H1 (cell line): ENCODE data around the gene TPD52L2. TPM values are rescaled to one million over a fixed set of nuclear protein-coding genes. Genes with fewer than 3 reads are reported as not detected.

Experiments
- CTCF ChIA-PET: fragments of 300-600 bp; sonication (Branson Sonifier 250); formaldehyde crosslinking; loops from one replicate; lab custom pipeline; 2021; ENCODE audit not compliant: partially characterized antibody; lab: Charles Lee
- POLR2A ChIA-PET: fragments of 300-600 bp; sonication (Branson Sonifier 250); formaldehyde crosslinking; loops from one replicate; lab custom pipeline; 2021; ENCODE audit warnings: inconsistent platforms; ENCODE audit not compliant: partially characterized antibody; lab: Charles Lee
- DNase-seq, 2 experiments: peaks; one replicate each; pipeline versions ENCODE4 v3.0.0 to v3.0.0-alpha.2; 2010 to 2022; ENCODE audit warnings: low spot score in 2 of 2, low read depth in 1 of 2, mixed read lengths in 1 of 2
- FAIRE-seq: peaks from 2 replicates; lab custom pipeline; 2011; peaks lifted over from hg19 to GRCh38; lab: Jason Lieb, UNC
- H2AFZ ChIP-seq: 2 replicates; pipeline ENCODE4 v1.8.1; 2012; ENCODE audit warnings: low read length, inconsistent platforms
- H2AK5ac ChIP-seq: 2 replicates; pipeline ENCODE4 v1.6.1; 2013; ENCODE audit warnings: low read depth, low read length
- H2BK120ac ChIP-seq: replicated peaks from 2 replicates; pipeline ENCODE3; 2013; ENCODE audit warnings: low read depth, low read length, inconsistent platforms
- H2BK12ac ChIP-seq: 2 replicates; pipeline ENCODE4 v1.6.1; 2013; ENCODE audit warnings: low read depth, low read length
- H2BK15ac ChIP-seq: 2 replicates; pipeline ENCODE4 v1.6.1; 2013; ENCODE audit warnings: low read length
- H2BK20ac ChIP-seq: 2 replicates; pipeline ENCODE4 v1.6.1; 2013; ENCODE audit warnings: low read length
- H2BK5ac ChIP-seq: 2 replicates; pipeline ENCODE4 v1.6.1; 2013; ENCODE audit warnings: low read depth, low read length
- H3K14ac ChIP-seq: 2 replicates; pipeline ENCODE4 v1.6.1; 2013; ENCODE audit warnings: inconsistent platforms; ENCODE audit not compliant: insufficient read length
- H3K18ac ChIP-seq: 2 replicates; pipeline ENCODE4 v1.6.1; 2013; ENCODE audit warnings: low read length; ENCODE audit errors: extremely low read depth
- H3K23ac ChIP-seq: 2 replicates; pipeline ENCODE4 v1.6.1; 2013; ENCODE audit warnings: inconsistent platforms; ENCODE audit not compliant: insufficient read length
- H3K23me2 ChIP-seq: 2 replicates; pipeline ENCODE4 v1.6.1; 2013; ENCODE audit warnings: low read depth, low read length
- H3K27ac ChIP-seq: 2 replicates; pipeline ENCODE4 v1.6.1; 2011; ENCODE audit warnings: low read depth, low read length, inconsistent platforms
- H3K27me3 ChIP-seq, 4 experiments: replicated peaks in 1 of 4; 1 replicate in 1 of 4; 2 replicates in 3 of 4; pipeline versions ENCODE4 v1.6.1 to v1.8.1; 2011 to 2013; ENCODE audit warnings: low read length in 3 of 4, mild to moderate bottlenecking in 3 of 4, inconsistent platforms in 2 of 4, mixed read lengths in 2 of 4, moderate library complexity in 1 of 4; ENCODE audit not compliant: control insufficient read depth in 3 of 4, insufficient read depth in 3 of 4; ENCODE audit errors: extremely low read depth in 1 of 4
- H3K36me3 ChIP-seq, 4 experiments: 2 replicates each; pipeline versions ENCODE4 v1.6.1 to v1.8.1; 2011 to 2013; ENCODE audit warnings: mild to moderate bottlenecking in 4 of 4, low read length in 3 of 4, moderate library complexity in 2 of 4, control low read depth in 1 of 4, inconsistent platforms in 1 of 4; ENCODE audit not compliant: insufficient read depth in 4 of 4, control insufficient read depth in 2 of 4
- H3K4ac ChIP-seq: replicated peaks from 2 replicates; pipeline ENCODE3; 2013; ENCODE audit warnings: low read length, low read depth, mixed read lengths, inconsistent platforms; ENCODE audit not compliant: insufficient read length
- H3K4me1 ChIP-seq, 4 experiments: replicated peaks in 1 of 4; 1 replicate in 1 of 4; 2 replicates in 3 of 4; pipeline versions ENCODE4 v1.6.1 to v1.8.1; 2011 to 2013; ENCODE audit warnings: low read length in 3 of 4, inconsistent platforms in 2 of 4, mixed read lengths in 1 of 4; ENCODE audit not compliant: insufficient read depth in 4 of 4, control insufficient read depth in 3 of 4
- H3K4me2 ChIP-seq, 2 experiments: 2 replicates each; pipeline versions ENCODE4 v1.6.1 to v1.8.1; 2011 to 2013; ENCODE audit warnings: low read depth in 2 of 2, low read length in 2 of 2, control low read depth in 1 of 2, inconsistent platforms in 1 of 2, mild to moderate bottlenecking in 1 of 2; ENCODE audit not compliant: insufficient read depth in 1 of 2
- H3K4me3 ChIP-seq, 4 experiments: fragments of 200-600, 300-600 bp in 1 of 4; sonication (generic), shearing (Covaris generic), sonication (Bioruptor Twin) in 1 of 4; 2 replicates each; pipeline versions ENCODE4 v1.5.1 to v1.8.1; 2011 to 2016; ENCODE audit warnings: low read length in 4 of 4, low read depth in 3 of 4, control low read depth in 2 of 4, inconsistent platforms in 2 of 4, mild to moderate bottlenecking in 2 of 4, mixed read lengths in 1 of 4, moderate library complexity in 1 of 4; ENCODE audit not compliant: insufficient read depth in 2 of 4; ENCODE audit errors: extremely low read depth in 1 of 4
- H3K56ac ChIP-seq: replicated peaks from 2 replicates; pipeline ENCODE3; 2013; ENCODE audit warnings: low read depth, mild to moderate bottlenecking, mixed read lengths, low read length, inconsistent platforms; ENCODE audit not compliant: insufficient read length
- H3K79me1 ChIP-seq: 2 replicates; pipeline ENCODE4 v1.6.1; 2013; ENCODE audit warnings: low read depth, low read length, control low read depth
- H3K79me2 ChIP-seq, 2 experiments: 2 replicates each; pipeline versions ENCODE4 v1.6.1 to v1.8.1; 2012 to 2013; ENCODE audit warnings: low read length in 2 of 2, mild to moderate bottlenecking in 2 of 2, inconsistent platforms in 1 of 2; ENCODE audit not compliant: insufficient read depth in 2 of 2, control insufficient read depth in 1 of 2
- H3K9ac ChIP-seq, 4 experiments: replicated peaks in 1 of 4; 1 replicate in 1 of 4; 2 replicates in 3 of 4; pipeline versions ENCODE4 v1.6.1 to v1.8.1; 2011 to 2013; ENCODE audit warnings: low read depth in 3 of 4, low read length in 3 of 4, control low read depth in 2 of 4, mild to moderate bottlenecking in 2 of 4, moderate library complexity in 2 of 4, inconsistent platforms in 1 of 4; ENCODE audit errors: extremely low read depth in 1 of 4
- H3K9me3 ChIP-seq, 2 experiments: 2 replicates each; pipeline versions ENCODE4 v1.6.1 to v1.8.1; 2012 to 2013; ENCODE audit warnings: mild to moderate bottlenecking in 2 of 2, moderate library complexity in 2 of 2, control low read depth in 1 of 2, inconsistent platforms in 1 of 2, low read depth in 1 of 2, low read length in 1 of 2, mixed read lengths in 1 of 2; ENCODE audit not compliant: insufficient read depth in 2 of 2
- H4K20me1 ChIP-seq, 2 experiments: replicated peaks in 1 of 2; 2 replicates each; pipeline versions ENCODE3 to v1.8.1; 2011 to 2013; ENCODE audit warnings: inconsistent platforms in 2 of 2, low read length in 2 of 2, mild to moderate bottlenecking in 1 of 2; ENCODE audit not compliant: insufficient read depth in 2 of 2, control insufficient read depth in 1 of 2
- H4K5ac ChIP-seq: 2 replicates; pipeline ENCODE4 v1.6.1; 2013; ENCODE audit warnings: low read length, low read depth, mixed read lengths, inconsistent platforms; ENCODE audit not compliant: insufficient read length
- H4K8ac ChIP-seq: 2 replicates; pipeline ENCODE4 v1.8.0; 2013; ENCODE audit warnings: mild to moderate bottlenecking, moderate library complexity, low read length, inconsistent platforms; ENCODE audit not compliant: insufficient read depth; ENCODE audit errors: extremely low read depth
- H4K91ac ChIP-seq: replicated peaks from 2 replicates; pipeline ENCODE3; 2013; ENCODE audit warnings: low read length, mixed read lengths, inconsistent platforms; ENCODE audit not compliant: insufficient read length
- BRCA1 ChIP-seq: IDR thresholded peaks from 2 replicates; pipeline ENCODE4 v1.6.1; 2012; ENCODE audit warnings: low read depth, low read length, improper control_type of control experiment
- CHD2 ChIP-seq: IDR thresholded peaks from 2 replicates; pipeline ENCODE4 v1.6.1; 2012; ENCODE audit warnings: low read length, improper control_type of control experiment
- CTCF ChIP-seq, 3 experiments: IDR thresholded peaks; 1 replicate in 2 of 3; 2 replicates in 1 of 3; pipeline versions ENCODE4 v1.5.1 to v1.6.1; 2011; ENCODE audit warnings: low read length in 3 of 3, mild to moderate bottlenecking in 3 of 3, inconsistent platforms in 2 of 3, low read depth in 1 of 3, moderate library complexity in 1 of 3; ENCODE audit not compliant: insufficient read depth in 1 of 3; ENCODE audit errors: control extremely low read depth in 1 of 3
- E2F6 ChIP-seq: IDR thresholded peaks from 2 replicates; pipeline ENCODE4 v1.6.1; 2012; ENCODE audit warnings: inconsistent platforms
- KDM1A ChIP-seq: fragments of 200-600, 300-600 bp; sonication (generic); IDR thresholded peaks from 2 replicates; pipeline ENCODE4 v1.7.1; 2016; ENCODE audit warnings: mild to moderate bottlenecking, low read length, borderline replicate concordance
- NANOG ChIP-seq: IDR thresholded peaks from 2 replicates; pipeline ENCODE4 v1.6.1; 2011; ENCODE audit warnings: low read length, low read depth, mild to moderate bottlenecking, inconsistent platforms; ENCODE audit not compliant: insufficient read depth, poor library complexity, severe bottlenecking
- NRF1 ChIP-seq: IDR thresholded peaks from 2 replicates; pipeline ENCODE4 v1.6.1; 2011; ENCODE audit warnings: mild to moderate bottlenecking, low read depth, low read length, improper control_type of control experiment
- SIRT6 ChIP-seq: IDR thresholded peaks from one replicate; pipeline ENCODE4 v1.7.1; 2012; ENCODE audit warnings: low read length, inconsistent platforms
- SP1 ChIP-seq: IDR thresholded peaks from 2 replicates; pipeline ENCODE4 v1.6.1; 2011; ENCODE audit warnings: low read depth, low read length
- TEAD4 ChIP-seq: IDR thresholded peaks from 2 replicates; pipeline ENCODE4 v1.6.1; 2012; ENCODE audit warnings: low read depth, low read length, inconsistent platforms, mixed read lengths
- ZNF274 ChIP-seq: IDR thresholded peaks from 2 replicates; pipeline ENCODE4 v1.7.0; 2012; ENCODE audit warnings: low read length, borderline replicate concordance; ENCODE audit errors: extremely low read depth
- WGBS, 2 experiments: shearing (Covaris generic) in 1 of 2; methylation state at CpG; one replicate each; pipeline versions ENCODE4 v1.1.6 to v1.1.7; 2013 to 2015; ENCODE audit warnings: low lambda C conversion rate in 2 of 2, mixed read lengths in 2 of 2, inconsistent platforms in 1 of 2, low coverage in 1 of 2, missing lambda C conversion rate in 1 of 2; ENCODE audit not compliant: insufficient replicate concordance in 2 of 2, insufficient coverage in 1 of 2, insufficient read length in 1 of 2; ENCODE audit errors: extremely low coverage in 1 of 2, missing lambda C conversion rate in 1 of 2; 5-methylcytosine and 5-hydroxymethylcytosine counted together
- polyA plus RNA-seq, 7 experiments: library from polyadenylated mRNA; depleted of rRNA in 3 of 7; stranded (reverse) in 5 of 7; unstranded in 2 of 7; fragments of >200 nt in 5 of 7; fragments of 200-250 nt in 2 of 7; gene quantifications; 1 replicate in 5 of 7; 2 replicates in 1 of 7; 4 replicates in 1 of 7; pipeline versions ENCODE4 v1.2.1 to v1.2.3, GENCODE V29; 2011 to 2013; ENCODE audit warnings: missing spikeins in 2 of 7, mixed read lengths in 2 of 7
- total RNA-seq: library from RNA; stranded (reverse); fragmentation: NEBNext Ultra II Directional; extraction: Animal tissue kit (Norgen Biotek cat#: 25700); gene quantifications from 2 replicates; pipeline ENCODE4 v1.2.1, GENCODE V29; 2021

The TPD52L2 gene
- total and polyA plus RNA-seq, 2 of the 8 experiments (the other 6 are each of a cell fraction or from before 2014, with no cell fraction given): 77.1 to 80.2 TPM

- Histone ChIP-seq H3K79me1 (no peaks in the 10 kb centered on the region), H3K18ac (no peak overlapping the region), H2BK5ac (no peak overlapping the region), H2AK5ac (no peak overlapping the region), H4K5ac (no peak overlapping the region), H4K91ac (peak overlapping the region; percentile 34), H2AFZ (no peak overlapping the region), H3K14ac (no peak overlapping the region), H2BK15ac (no peak overlapping the region), H3K9ac (no peak overlapping the region; a peak in 2 of 7 replicates), H3K9me3 (no peaks in the 10 kb centered on the region), H4K8ac (no peak overlapping the region), H3K27ac (no peak overlapping the region), H2BK120ac (no peak overlapping the region), H2BK12ac (0 out of 2 replicates have a peak overlapping the region, but pooled peaks have one; percentile 7), H3K23ac (no peak overlapping the region), H4K20me1 (peaks cover 0 to 3% of the 10 kb centered on the region in 2 experiments), H3K79me2 (no peaks in the 10 kb centered on the region), H3K56ac (no peak overlapping the region), H3K4me2 (no peak overlapping the region), H3K36me3 (no peaks in the 10 kb centered on the region), H2BK20ac (0 out of 2 replicates have a peak overlapping the region, but pooled peaks have one; percentile 61), H3K4ac (no peak overlapping the region), H3K4me3 (no peak overlapping the region), H3K27me3 (peaks cover 5 to 13% (median 8%) of the 10 kb centered on the region in 4 experiments; a peak in 6 of 7 replicates), H3K23me2 (no peaks in the 10 kb centered on the region; the same call in 1 of the 2 replicates), H3K4me1 (peaks cover 0 to 27% (median 14%) of the 10 kb centered on the region in 4 experiments; a peak in 6 of 7 replicates)
- DNase-seq (no peak), FAIRE-seq (no peak)
- 97% methylated on average over 7 of the region's 8 CpGs; no CpG with 5 or more reads in 1 of the 2 experiments for WGBS, 2 experiments
- ChIA-PET CTCF (interaction anchor here (0.9 to 3.1 kb wide), 6 partner anchors 10 to 51 kb away, joined by 3 to 10 read pairs (median 4); no protein-coding TSS in a partner anchor), POLR2A (interaction anchor here (0.9 to 2.8 kb wide), 4 partner anchors 10 to 208 kb away, joined by 3 to 18 read pairs (median 4); partner anchors contain the start of gene TPD52L2)
- TF ChIP-seq SIRT6 (no peak), SP1 (no peak), E2F6 (no peak), NANOG (no peak), NRF1 (no peak), CHD2 (no peak), TEAD4 (no peak), CTCF (IDR thresholded peaks at IDR 0.05; ENCODE audit: control extremely low read depth in 1 of 3, insufficient read depth in 1 of 3, low read depth in 1 of 3, low read length in 3 of 3) (no peak), BRCA1 (no peak), ZNF274 (no peak), KDM1A (no peak)
These were observed 27.6 kb upstream of the TPD52L2 start for GRCh38 chr20:63837479-63837878.
